Heart right ventricle (tissue), 16 donors: ENCODE data around the gene DEF6. TPM values are rescaled to one million over a fixed set of nuclear protein-coding genes. Genes with fewer than 3 reads are reported as not detected.

ENCODE experiments used
- ATAC-seq, 8 donors: fragments of 200-7000 bp; cut with Tn5 transposase; one replicate each; pipeline ENCODE4 v1.9.1; 2020; ENCODE audit warnings: mild to moderate bottlenecking in 8 of 8, moderate library complexity in 8 of 8, moderate number of reproducible peaks in 1 of 8
- DNase-seq, 2 donors: peaks; one replicate each; pipeline ENCODE4 v3.0.0-alpha.2; 2020
- H3K27ac ChIP-seq, 10 donors: fragments of 200-600 bp; sonication (generic) in 2 of 10; one replicate each; pipeline versions ENCODE4 v1.5.0 to v1.8.0; 2020 to 2022; ENCODE audit warnings: mild to moderate bottlenecking in 3 of 10
- H3K27me3 ChIP-seq, 7 donors: fragments of 200-600 bp; one replicate each; pipeline ENCODE4 v1.8.0; 2021 to 2022; ENCODE audit warnings: mild to moderate bottlenecking in 2 of 7
- H3K36me3 ChIP-seq, 9 donors: fragments of 200-600 bp; sonication (generic) in 1 of 9; one replicate each; pipeline versions ENCODE4 v1.5.0 to v1.8.0; 2020 to 2022; ENCODE audit warnings: mild to moderate bottlenecking in 2 of 9
- H3K4me1 ChIP-seq, 9 donors: fragments of 200-600 bp; sonication (generic) in 1 of 9; one replicate each; pipeline versions ENCODE4 v1.5.0 to v1.8.0; 2020 to 2022; ENCODE audit warnings: mild to moderate bottlenecking in 4 of 9
- H3K4me3 ChIP-seq, 10 donors: fragments of 200-600 bp; sonication (generic) in 2 of 10; one replicate each; pipeline versions ENCODE4 v1.5.0 to v1.8.0; 2020 to 2022; ENCODE audit warnings: mild to moderate bottlenecking in 7 of 10, moderate library complexity in 2 of 10
- H3K9me3 ChIP-seq, 11 donors: fragments of 200-600 bp in 10 of 11; sonication (generic) in 2 of 11; one replicate each; pipeline versions ENCODE4 v1.5.0 to v1.8.0; 2013 to 2022; ENCODE audit warnings: mild to moderate bottlenecking in 2 of 11, control low read depth in 1 of 11, moderate library complexity in 1 of 11
- WGBS, 2 donors: extraction: QIAGEN DNeasy Blood & Tissue Kit; methylation state at CpG; one replicate each; pipeline ENCODE4 v1.1.7; 2013; ENCODE audit warnings: inconsistent platforms in 1 of 2; 5-methylcytosine and 5-hydroxymethylcytosine counted together
- intact Hi-C, 10 donors: fragments of 100-400 bp; cut with DNase I; formaldehyde crosslinking; loops; one replicate each; pipeline versions ENCODE4 v1.11.1 to v1.14.2; 2022
- polyA plus RNA-seq, 2 donors: library from polyadenylated mRNA; stranded (reverse); fragments of 200-250 nt; gene quantifications; one replicate each; pipeline ENCODE4 v1.2.3, GENCODE V29; 2013
- total RNA-seq, 10 donors: library from RNA; stranded (reverse); fragmentation: NEBNext Ultra II Directional in 3 of 10; extraction: Animal tissue kit (Norgen Biotek cat#: 25700) in 3 of 10; gene quantifications; one replicate each; pipeline versions ENCODE4 v1.2.1 to v1.2.4, GENCODE V29; 2021 to 2023
- TF ChIP-seq, protein P1 (sequence below), 9 donors: fragments of 200-600 bp; sonication (generic) in 2 of 9; IDR thresholded peaks; one replicate each; pipeline versions ENCODE4 v1.5.0 to v1.8.0; 2021 to 2022; ENCODE audit warnings: antibody characterized with exemption in 9 of 9, mild to moderate bottlenecking in 5 of 9, moderate library complexity in 1 of 9
- donor health status: Arrhythmogenic right ventricular cardiomyopathy.
- donor health status: ischemic (EF 13 %, LVEDD 7.1; RV severe dilation, severe dysfunction).
- donor health status: healthy with polysubstance abuse.
- donor health status: DM: no; HTN: yes; CAD: no.
- donor health status: DM: no; HTN: no; CAD: no.
- donor health status: ischemic (EF 25% LVEDD 6.9; RV normal size, moderate dysfunction).
- donor health status: ischemic (EF 25% LVEDD 5.7; RV mildly dilated, moderate dysfunction).
- donor health status: healthy.
- donor health status: DM: yes; HTN: yes; CAD: no.
- donor health status: Ischemic cardiomyopathy.
- donor health status: ischemic (EF 35%, LVEDD 5.7; RV mildly dilated, moderate dysfunction).
- donor health status: nonischemic (EF 11% LVEDD 7.7; RV severe dilation, severe dysfunction).
- donor health status: DM: yes; HTN: yes; CAD: no.
- donor health status: PGD.
- donor health status: ischemic (EF 29% LVEDD 5.4; RV normal size, mild dysfunction).
- donor health status: nonischemic (EF 23%, LVEDD 6.1; RV moderate dilation, normal function).

DEF6 gene
- total and polyA plus RNA-seq, 12 donors: 0.62 to 8.8 (median 0.99) TPM

DNA sequence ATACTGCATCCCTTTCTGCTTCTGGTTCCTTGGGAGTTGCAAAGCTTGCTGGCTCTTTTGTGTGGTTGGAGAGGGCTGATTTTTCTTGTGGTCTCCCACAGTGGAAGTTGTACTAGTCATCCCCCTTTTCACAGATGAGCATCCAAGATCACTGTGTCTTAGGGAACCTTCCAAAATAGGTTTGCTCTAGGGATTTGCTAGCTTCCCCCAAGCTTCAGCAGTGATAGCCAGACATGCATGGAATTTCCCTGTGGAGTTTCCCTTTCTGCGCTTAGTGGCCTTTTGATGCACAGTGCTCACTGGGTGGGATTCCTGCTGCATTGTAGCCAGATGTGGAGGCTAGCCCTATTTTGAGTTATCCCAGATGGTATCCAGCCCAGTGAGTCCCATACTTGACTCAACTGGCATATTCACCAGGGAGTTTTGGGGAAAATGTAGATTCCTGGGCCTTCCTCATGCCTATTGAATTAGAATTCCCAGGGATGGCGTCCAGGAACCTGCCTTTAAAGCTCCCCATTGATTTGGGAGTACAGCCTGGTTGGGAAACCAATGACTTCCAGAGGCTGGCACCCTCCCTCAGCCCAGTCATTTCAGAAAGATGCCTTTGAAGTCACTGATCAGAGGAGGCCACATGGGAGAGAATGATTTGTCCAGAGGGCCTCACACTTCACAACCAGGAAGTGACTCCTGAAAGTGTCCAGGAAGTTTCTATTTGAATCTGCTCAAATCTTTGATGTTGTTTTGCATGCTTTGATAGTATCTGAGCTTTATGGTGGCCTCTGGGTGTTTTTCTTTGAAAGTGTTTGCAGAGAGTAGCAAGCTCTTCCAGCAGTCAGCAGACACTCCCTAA, 70.6 kb downstream of the DEF6 start:
- H3K4me3 ChIP-seq: no peak overlapping the region
- WGBS, 2 donors: 88% methylated on average over 2 of the region's 2 CpGs
- H3K4me1 ChIP-seq: peaks cover 16 to 58% (median 35%) of the 10 kb centered on the region in 9 donors
- TF ChIP-seq, protein P1, sequence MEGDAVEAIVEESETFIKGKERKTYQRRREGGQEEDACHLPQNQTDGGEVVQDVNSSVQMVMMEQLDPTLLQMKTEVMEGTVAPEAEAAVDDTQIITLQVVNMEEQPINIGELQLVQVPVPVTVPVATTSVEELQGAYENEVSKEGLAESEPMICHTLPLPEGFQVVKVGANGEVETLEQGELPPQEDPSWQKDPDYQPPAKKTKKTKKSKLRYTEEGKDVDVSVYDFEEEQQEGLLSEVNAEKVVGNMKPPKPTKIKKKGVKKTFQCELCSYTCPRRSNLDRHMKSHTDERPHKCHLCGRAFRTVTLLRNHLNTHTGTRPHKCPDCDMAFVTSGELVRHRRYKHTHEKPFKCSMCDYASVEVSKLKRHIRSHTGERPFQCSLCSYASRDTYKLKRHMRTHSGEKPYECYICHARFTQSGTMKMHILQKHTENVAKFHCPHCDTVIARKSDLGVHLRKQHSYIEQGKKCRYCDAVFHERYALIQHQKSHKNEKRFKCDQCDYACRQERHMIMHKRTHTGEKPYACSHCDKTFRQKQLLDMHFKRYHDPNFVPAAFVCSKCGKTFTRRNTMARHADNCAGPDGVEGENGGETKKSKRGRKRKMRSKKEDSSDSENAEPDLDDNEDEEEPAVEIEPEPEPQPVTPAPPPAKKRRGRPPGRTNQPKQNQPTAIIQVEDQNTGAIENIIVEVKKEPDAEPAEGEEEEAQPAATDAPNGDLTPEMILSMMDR (IDR thresholded peaks at IDR 0.05): no peak
- ATAC-seq: no peak
- peaks cover 0 to 9% (median 0%) of the 10 kb centered on the region in 9 donors for H3K36me3 ChIP-seq
- DNase-seq: no peak
- H3K27ac ChIP-seq: peak overlapping the region in 1 of 10 donors; percentile 37
- no peaks in the 10 kb centered on the region for H3K27me3 ChIP-seq
- intact Hi-C loops: no loop called here
- H3K9me3 ChIP-seq: no peaks in the 10 kb centered on the region

DNA sequence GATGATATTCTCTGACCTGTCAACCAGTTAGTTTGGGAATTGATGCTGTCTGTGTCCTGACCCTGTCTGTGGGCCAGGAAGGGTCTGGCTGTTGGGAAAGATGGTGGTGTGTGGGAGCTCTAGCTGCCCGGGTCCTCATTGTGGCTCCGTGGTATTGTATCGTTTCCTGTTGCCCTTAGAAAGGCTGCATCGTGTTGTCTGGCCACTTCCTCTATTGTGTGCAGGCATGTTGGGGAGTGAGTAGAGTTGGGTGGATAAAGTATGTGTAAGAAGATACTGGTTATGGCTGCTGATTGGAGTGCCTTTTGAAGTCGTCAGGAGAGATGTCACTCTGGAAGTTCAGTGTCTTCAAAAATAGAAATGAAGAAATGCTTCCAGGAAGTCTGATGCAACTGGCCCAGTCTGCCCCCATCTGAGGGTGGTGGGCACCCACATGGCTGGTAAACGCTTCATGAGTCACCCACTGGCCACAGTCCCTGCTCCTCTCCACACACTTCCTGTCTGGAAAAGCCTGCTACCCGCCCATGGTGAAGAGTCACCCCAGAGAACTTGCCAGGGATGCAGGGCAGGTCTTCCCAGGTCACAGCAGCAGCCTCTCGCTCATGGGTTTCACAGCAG, 72.6 kb downstream of the DEF6 start:
- H3K4me1 ChIP-seq: peaks cover 14 to 54% (median 35%) of the 10 kb centered on the region in 9 donors
- 34 to 37% methylated on average over 8 of the region's 8 CpGs for WGBS, 2 donors
- H3K27me3 ChIP-seq: no peaks in the 10 kb centered on the region
- DNase-seq (peak; percentile 49 to 80), ATAC-seq (peak; percentile 85 to 98 (median 94))
- intact Hi-C loops: no loop called here
- H3K27ac ChIP-seq: peak overlapping the region in 8 of 10 donors; percentile 26 to 83 (median 52)
- TF ChIP-seq, protein P1 (IDR thresholded peaks at IDR 0.05): no peak
- H3K4me3 ChIP-seq: no peak overlapping the region
- H3K36me3 ChIP-seq: peaks cover 0 to 9% (median 0%) of the 10 kb centered on the region in 9 donors
- no peaks in the 10 kb centered on the region for H3K9me3 ChIP-seq

DNA sequence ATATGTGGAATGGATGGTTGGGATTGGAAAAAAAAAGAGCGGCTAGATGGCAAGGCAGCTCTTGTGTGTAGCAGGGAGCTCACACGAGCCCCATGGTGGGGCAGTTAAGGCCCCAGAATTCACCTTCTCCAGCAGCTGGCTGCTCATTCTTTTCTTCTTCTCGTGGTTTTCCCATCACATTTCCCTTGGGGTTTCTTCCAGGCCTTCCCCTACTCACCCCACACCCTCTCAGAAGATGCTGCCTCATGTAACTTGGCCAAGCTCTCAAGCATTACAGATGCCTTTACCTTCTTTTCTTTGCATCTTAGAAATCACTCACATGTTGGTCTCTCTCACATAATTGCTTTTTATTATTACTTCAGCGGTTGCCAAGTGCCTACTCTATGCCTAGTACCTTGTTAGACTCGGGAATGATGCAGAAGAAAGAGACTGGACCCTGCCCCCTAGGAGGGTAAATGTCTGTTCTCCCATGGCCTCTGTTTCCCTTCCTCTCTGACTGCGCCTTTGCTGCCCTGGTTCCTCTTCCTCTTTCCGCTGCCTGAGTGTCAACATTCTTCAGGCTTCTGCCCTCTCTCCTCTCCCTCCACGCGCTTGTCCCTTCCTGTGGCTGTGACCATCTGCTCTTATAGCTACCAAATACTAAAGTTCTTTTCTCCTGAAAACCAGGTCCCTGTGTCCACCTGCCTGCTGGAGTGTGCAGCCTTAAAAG, 73.3 kb downstream of the DEF6 start:
- peaks cover 0 to 9% (median 0%) of the 10 kb centered on the region in 9 donors for H3K36me3 ChIP-seq

More for the DNA sequence above, 73.3 kb downstream of the DEF6 start:
- intact Hi-C loops: no loop called here
- peak overlapping the region in 6 of 10 donors; percentile 26 to 83 (median 52) for H3K27ac ChIP-seq
- WGBS, 2 donors: 79 to 80% methylated on average over 9 of the region's 9 CpGs
- peak in 6 of 8 donors; percentile 27 to 61 (median 56) for ATAC-seq
- no peaks in the 10 kb centered on the region for H3K9me3 ChIP-seq
- peak; percentile 19 to 30 for DNase-seq
- TF ChIP-seq, protein P1 (IDR thresholded peaks at IDR 0.05): no peak
- H3K27me3 ChIP-seq: no peaks in the 10 kb centered on the region
- H3K4me1 ChIP-seq: peaks cover 14 to 58% (median 35%) of the 10 kb centered on the region in 9 donors
- H3K4me3 ChIP-seq: no peak overlapping the region

Other genes starting within 250 kb of the DEF6 start
- not detected for gene TCP11, start 156.5 kb upstream of the DEF6 start, total RNA-seq
- under 1 TPM in 1 of 2 donors, not detected in 1; 0.03 TPM for gene TCP11, start 156.5 kb upstream of the DEF6 start, polyA plus RNA-seq
- 10 to 100 TPM in 4 of 10 donors, 1 to 10 TPM in 6; 4.9 to 18.8 (median 9.0) TPM for gene SCUBE3, start 83.9 kb upstream of the DEF6 start, total RNA-seq
- gene SCUBE3, start 83.9 kb upstream of the DEF6 start, polyA plus RNA-seq: 1 to 10 TPM; 1.2 to 5.6 TPM
- gene ZNF76, start 38.1 kb upstream of the DEF6 start, total RNA-seq: 10 to 100 TPM; 29.8 to 48.9 (median 37.8) TPM
- 10 to 100 TPM; 17.9 to 67.1 TPM for gene ZNF76, start 38.1 kb upstream of the DEF6 start, polyA plus RNA-seq
- gene PPARD, start 44.7 kb downstream of the DEF6 start, total RNA-seq: 10 to 100 TPM; 12.9 to 21.0 (median 13.9) TPM
- gene PPARD, start 44.7 kb downstream of the DEF6 start, polyA plus RNA-seq: 10 to 100 TPM; 13.5 to 15.3 TPM
- gene FANCE, start 154.5 kb downstream of the DEF6 start, total RNA-seq: 1 to 10 TPM; 1.5 to 5.3 (median 3.0) TPM
- gene FANCE, start 154.5 kb downstream of the DEF6 start, polyA plus RNA-seq: 1 to 10 TPM; 1.8 to 2.4 TPM
- 100 to 1,000 TPM; 476 to 650 (median 529) TPM for gene RPL10A, start 170.6 kb downstream of the DEF6 start, total RNA-seq
- gene RPL10A, start 170.6 kb downstream of the DEF6 start, polyA plus RNA-seq: 1,000 to 10,000 TPM in 1 of 2 donors, 100 to 1,000 TPM in 1; 231 to 1,620 TPM
- 10 to 100 TPM; 27.9 to 54.4 (median 35.5) TPM for gene TEAD3, start 199.3 kb downstream of the DEF6 start, total RNA-seq
- gene TEAD3, start 199.3 kb downstream of the DEF6 start, polyA plus RNA-seq: 10 to 100 TPM; 28.3 to 29.1 TPM
- gene TULP1, start 215.1 kb downstream of the DEF6 start, total RNA-seq: not detected
- gene TULP1, start 215.1 kb downstream of the DEF6 start, polyA plus RNA-seq: under 1 TPM; 0.03 to 0.15 TPM